Stomach (tissue), 4 donors: ENCODE results near the gene FNBP1.

Experiments
- EP300 ChIP-seq: sonication (generic); formaldehyde crosslinking; IDR thresholded peaks from one replicate; pipeline ENCODE4 v1.6.1; 2017; ENCODE audit warnings: antibody characterized with exemption
- POLR2A ChIP-seq, 4 donors: fragments of 450-650 bp; IDR thresholded peaks; one replicate each; pipeline ENCODE4 v1.6.1; 2016; ENCODE audit warnings: antibody characterized with exemption in 4 of 4, control low read depth in 2 of 4, mild to moderate bottlenecking in 1 of 4, moderate library complexity in 1 of 4
- TF ChIP-seq, protein P1 (sequence below), 7 experiments: fragments of 450-650 bp in 4 of 7; fragments of 200-600 bp in 3 of 7; sonication (generic) in 3 of 7; IDR thresholded peaks; one replicate each; pipeline ENCODE4 v1.5.1; 2016 to 2019; ENCODE audit warnings: antibody characterized with exemption in 7 of 7, control low read depth in 2 of 7, mild to moderate bottlenecking in 1 of 7

DNA sequence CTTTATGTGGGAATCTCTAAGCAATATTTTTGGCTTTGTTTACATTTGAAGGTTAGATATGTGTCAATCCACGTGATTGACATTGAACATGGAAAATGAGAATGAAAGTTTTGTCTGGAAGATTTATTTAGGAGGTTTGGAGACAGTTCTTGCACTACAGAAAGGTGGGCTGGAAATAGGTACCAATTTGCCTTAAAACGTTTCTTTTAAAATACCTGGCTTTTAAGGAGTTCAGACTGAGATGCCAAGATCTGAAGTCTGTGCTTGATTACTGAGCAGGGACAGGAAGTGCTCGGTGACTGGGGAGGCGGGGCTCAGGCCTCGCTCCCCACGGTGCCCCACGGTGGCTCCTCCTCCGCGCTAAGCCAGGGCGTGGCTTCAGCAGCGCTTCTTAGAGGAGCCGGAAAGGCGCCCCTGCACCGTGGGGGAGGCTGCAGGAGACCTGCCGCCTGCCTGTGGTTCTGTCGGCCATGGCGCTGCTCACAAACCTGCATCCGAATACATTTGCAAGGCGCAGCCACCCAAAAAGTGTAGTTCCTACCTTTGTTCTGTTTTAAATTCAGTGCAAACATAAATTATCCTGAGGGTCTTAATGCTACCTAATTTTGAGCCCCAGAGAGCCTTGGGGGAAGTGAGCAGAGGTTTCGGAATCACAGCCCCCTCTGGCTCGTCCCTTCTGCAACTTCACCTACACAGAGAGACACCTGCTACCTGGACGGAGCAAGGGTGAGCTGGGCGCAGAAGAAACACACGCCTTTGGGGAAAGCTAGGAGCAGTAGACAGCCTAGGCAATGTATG lies 158.6 kb downstream of the FNBP1 start:
- TF ChIP-seq POLR2A (IDR thresholded peaks at IDR 0.05) (no peak), EP300 (no peak)
- TF ChIP-seq, protein P1, sequence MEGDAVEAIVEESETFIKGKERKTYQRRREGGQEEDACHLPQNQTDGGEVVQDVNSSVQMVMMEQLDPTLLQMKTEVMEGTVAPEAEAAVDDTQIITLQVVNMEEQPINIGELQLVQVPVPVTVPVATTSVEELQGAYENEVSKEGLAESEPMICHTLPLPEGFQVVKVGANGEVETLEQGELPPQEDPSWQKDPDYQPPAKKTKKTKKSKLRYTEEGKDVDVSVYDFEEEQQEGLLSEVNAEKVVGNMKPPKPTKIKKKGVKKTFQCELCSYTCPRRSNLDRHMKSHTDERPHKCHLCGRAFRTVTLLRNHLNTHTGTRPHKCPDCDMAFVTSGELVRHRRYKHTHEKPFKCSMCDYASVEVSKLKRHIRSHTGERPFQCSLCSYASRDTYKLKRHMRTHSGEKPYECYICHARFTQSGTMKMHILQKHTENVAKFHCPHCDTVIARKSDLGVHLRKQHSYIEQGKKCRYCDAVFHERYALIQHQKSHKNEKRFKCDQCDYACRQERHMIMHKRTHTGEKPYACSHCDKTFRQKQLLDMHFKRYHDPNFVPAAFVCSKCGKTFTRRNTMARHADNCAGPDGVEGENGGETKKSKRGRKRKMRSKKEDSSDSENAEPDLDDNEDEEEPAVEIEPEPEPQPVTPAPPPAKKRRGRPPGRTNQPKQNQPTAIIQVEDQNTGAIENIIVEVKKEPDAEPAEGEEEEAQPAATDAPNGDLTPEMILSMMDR (IDR thresholded peaks at IDR 0.05), result no peak
